Ovary (tissue), 9 donors: ENCODE measurements around the gene PDE4D. TPM values are rescaled to one million over a fixed set of nuclear protein-coding genes. Genes with fewer than 3 reads are reported as not detected.
A peak's percentile ranks its signal among the peaks of the same experiment; 100 is the strongest.

Source experiments
- DNase-seq, 5 donors: peaks; one replicate each; pipeline ENCODE4 v3.0.0-alpha.2; 2019 to 2020
- H3K27ac ChIP-seq, 2 donors: fragments of 200-600 bp; one replicate each; pipeline versions ENCODE4 v1.5.1 to v1.8.0; 2019 to 2022
- H3K27me3 ChIP-seq: fragments of 200-600 bp; one replicate; pipeline ENCODE4 v1.8.0; 2022
- H3K36me3 ChIP-seq: fragments of 200-600 bp; sonication (generic); one replicate; pipeline ENCODE4 v1.5.1; 2019
- H3K4me1 ChIP-seq: one replicate; pipeline ENCODE4 v1.8.1; 2013; ENCODE audit warnings: mild to moderate bottlenecking, moderate library complexity; ENCODE audit not compliant: insufficient read depth
- H3K4me3 ChIP-seq: fragments of 200-600 bp; sonication (generic); one replicate; pipeline ENCODE4 v1.5.1; 2017
- H3K9me3 ChIP-seq, 2 donors: fragments of 200-600 bp in 1 of 2; sonication (generic) in 1 of 2; one replicate each; pipeline versions ENCODE4 v1.5.1 to v1.8.1; 2013 to 2019; ENCODE audit warnings: mild to moderate bottlenecking in 1 of 2, moderate library complexity in 1 of 2
- CTCF ChIP-seq, 3 donors: fragments of 450-650 bp in 2 of 3; fragments of 200-600 bp in 1 of 3; IDR thresholded peaks; one replicate each; pipeline versions ENCODE4 v1.5.1 to v1.8.0; 2016 to 2022; ENCODE audit warnings: antibody characterized with exemption in 3 of 3, mild to moderate bottlenecking in 1 of 3
- EP300 ChIP-seq: sonication (generic); formaldehyde crosslinking; IDR thresholded peaks from one replicate; pipeline ENCODE4 v1.6.1; 2017; ENCODE audit warnings: antibody characterized with exemption
- POLR2A ChIP-seq: fragments of 450-650 bp; IDR thresholded peaks from one replicate; pipeline ENCODE4 v1.6.1; 2017; ENCODE audit warnings: antibody characterized with exemption, mild to moderate bottlenecking, moderate library complexity
- WGBS, 3 donors: extraction: QIAGEN DNeasy Blood & Tissue Kit in 1 of 3; methylation state at CpG; one replicate each; pipeline versions ENCODE4 v1.1.5 to v1.1.7; 2013 to 2017; 5-methylcytosine and 5-hydroxymethylcytosine counted together
- intact Hi-C, 4 donors: fragments of 100-400 bp; cut with DNase I; formaldehyde crosslinking; loops; one replicate each; pipeline versions ENCODE4 v1.11.0 to v1.15.1; 2022 to 2023
- polyA plus RNA-seq, 2 donors: library from polyadenylated mRNA; stranded (reverse); fragments of 200-250 nt in 1 of 2; fragments of 350-450 nt in 1 of 2; fragmentation: Illumina TruSeq in 1 of 2; extraction: RNeasy Lipid Tissue Mini Kit (QIAGEN cat#74804) in 1 of 2; gene quantifications; one replicate each; pipeline ENCODE4 v1.2.3, GENCODE V29; 2013 to 2014
- total RNA-seq, 7 donors: library from RNA; depleted of rRNA in 2 of 7; stranded (reverse); fragments of >200 nt in 2 of 7; fragmentation: NEBNext Ultra II Directional in 3 of 7; extraction: Animal tissue kit (Norgen Biotek cat#: 25700) in 3 of 7; gene quantifications; one replicate each; pipeline versions ENCODE4 v1.1.0 to v1.2.4, GENCODE V29; 2016 to 2023
- donor health status: DM: no; HTN: no; CAD: no; lungs with moderate emphysema.
- donor health status: DM: no; HTN: no; CAD: no.
- donor health status: Bipolar disorder and iron deficiency.
- donor health status: DM: yes; HTN: yes; CAD: no.
- donor health status: DM: no; HTN: no; CAD: no.
- donor health status: DM: yes; HTN: yes; CAD: no.

Gene PDE4D
- total and polyA plus RNA-seq, 9 donors, result 1.3 to 67.6 (median 8.4) TPM

GRCh38 chr5:59390989-59391388 lies 502.5 kb downstream of the PDE4D start:
- Histone ChIP-seq H3K9me3 (no peaks in the 10 kb centered on the region), H3K27me3 (no peaks in the 10 kb centered on the region), H3K27ac (no peak overlapping the region), H3K4me3 (no peak overlapping the region), H3K4me1 (no peaks in the 10 kb centered on the region), H3K36me3 (no peaks in the 10 kb centered on the region)
- TF ChIP-seq EP300 (no peak), CTCF (IDR thresholded peaks at IDR 0.05) (no peak), POLR2A (no peak)
- intact Hi-C loops, result no loop called here
- DNase-seq, result no peak

- Histone ChIP-seq H3K4me3 (no peak overlapping the region), H3K9me3 (no peaks in the 10 kb centered on the region), H3K36me3 (no peaks in the 10 kb centered on the region), H3K27me3 (no peaks in the 10 kb centered on the region), H3K4me1 (no peaks in the 10 kb centered on the region), H3K27ac (no peak overlapping the region)
- intact Hi-C loops, result no loop called here
- TF ChIP-seq POLR2A (no peak), CTCF (IDR thresholded peaks at IDR 0.05) (peak in 1 of 3 donors; percentile 23)
- 46 to 48% (median 47%) methylated on average over 2 of the region's 2 CpGs for WGBS, 3 donors
- DNase-seq, result no peak
Measured at GRCh38 chr5:59390074-59390659, 503.4 kb downstream of the PDE4D start.

DNA sequence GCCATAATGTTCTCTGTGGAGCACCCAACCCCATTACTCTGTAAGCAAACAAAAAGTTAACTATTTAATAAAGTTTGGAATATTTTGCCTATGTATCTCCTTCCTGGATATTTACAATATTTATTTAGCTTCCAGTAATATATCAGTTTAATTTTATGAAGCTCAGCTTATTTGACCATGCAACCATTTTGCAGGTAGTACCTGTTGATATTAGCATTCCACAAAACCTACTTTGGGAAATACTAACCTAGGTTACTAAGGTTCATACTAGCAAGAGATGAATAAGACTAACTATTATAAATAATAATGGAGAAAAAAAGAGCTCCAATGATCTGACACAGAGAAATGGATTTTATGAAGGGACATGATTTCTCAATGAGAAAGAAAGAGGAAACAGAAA lies 506.4 kb downstream of the PDE4D start:
- no peaks in the 10 kb centered on the region for H3K27me3 ChIP-seq
- DNase-seq, result no peak
- no peak overlapping the region for H3K4me3 ChIP-seq
- no peak overlapping the region for H3K27ac ChIP-seq
- TF ChIP-seq EP300 (no peak), CTCF (IDR thresholded peaks at IDR 0.05) (no peak), POLR2A (no peak)
- H3K4me1 ChIP-seq, result no peaks in the 10 kb centered on the region
- no peaks in the 10 kb centered on the region for H3K9me3 ChIP-seq
- intact Hi-C loops, result loop anchor here in 1 of 4 donors (10.0 kb wide), 1 partner anchor 288 kb away; no protein-coding TSS in a partner anchor
- no peaks in the 10 kb centered on the region for H3K36me3 ChIP-seq

GRCh38 chr5:59385700-59386099 lies 507.8 kb downstream of the PDE4D start:
- intact Hi-C loops, result loop anchor here in 1 of 4 donors (10.0 kb wide), 1 partner anchor 289 kb away; no protein-coding TSS in a partner anchor
- Histone ChIP-seq H3K36me3 (no peaks in the 10 kb centered on the region), H3K27ac (no peak overlapping the region), H3K9me3 (no peaks in the 10 kb centered on the region), H3K27me3 (no peaks in the 10 kb centered on the region), H3K4me1 (no peaks in the 10 kb centered on the region), H3K4me3 (no peak overlapping the region)
- TF ChIP-seq POLR2A (no peak), EP300 (no peak), CTCF (IDR thresholded peaks at IDR 0.05) (no peak)
- 74 to 94% (median 93%) methylated on average over 2 of the region's 2 CpGs for WGBS, 3 donors
- no peak for DNase-seq
